Fibroblast of lung (primary cell): Measurements from ENCODE around the gene EIF4A3. TPM values are rescaled to one million over a fixed set of nuclear protein-coding genes. Genes with fewer than 3 reads are reported as not detected.

ENCODE experiments used
- DNase-seq, 2 donors: peaks; one replicate each; pipeline versions ENCODE4 v3.0.0 to v3.0.0-alpha.2; 2010; ENCODE audit warnings: low read depth in 2 of 2
- H2AFZ ChIP-seq: 2 replicates; pipeline ENCODE4 v1.5.1; 2012; ENCODE audit warnings: low read length, control low read depth, inconsistent platforms
- H3K27ac ChIP-seq: 2 replicates; pipeline ENCODE4 v1.5.1; 2011; ENCODE audit warnings: low read length, control low read depth; ENCODE audit not compliant: insufficient read depth
- H3K27me3 ChIP-seq: 2 replicates; pipeline ENCODE4 v1.5.1; 2011; ENCODE audit warnings: mild to moderate bottlenecking, low read length; ENCODE audit not compliant: control insufficient read depth, insufficient read depth
- H3K36me3 ChIP-seq: 2 replicates; pipeline ENCODE4 v1.5.1; 2011; ENCODE audit warnings: low read length; ENCODE audit not compliant: control insufficient read depth, insufficient read depth
- H3K4me1 ChIP-seq: 2 replicates; pipeline ENCODE4 v1.5.1; 2011; ENCODE audit warnings: low read length; ENCODE audit not compliant: control insufficient read depth, insufficient read depth; ENCODE audit errors: extremely low read depth
- H3K4me2 ChIP-seq: 2 replicates; pipeline ENCODE4 v1.5.1; 2011; ENCODE audit warnings: low read length, control low read depth; ENCODE audit not compliant: insufficient read depth; ENCODE audit errors: extremely low read depth
- H3K4me3 ChIP-seq, 4 experiments: fragments of 200-600 bp in 1 of 4; sonication (generic) in 1 of 4; replicated peaks in 1 of 4; 2 replicates each; pipeline ENCODE4 v1.5.1; 2011 to 2016; ENCODE audit warnings: low read length in 4 of 4, low read depth in 3 of 4, mild to moderate bottlenecking in 3 of 4, control low read depth in 2 of 4, inconsistent platforms in 1 of 4, mixed read lengths in 1 of 4; ENCODE audit not compliant: insufficient read depth in 1 of 4; ENCODE audit errors: control extremely low read depth in 1 of 4
- H3K79me2 ChIP-seq: 2 replicates; pipeline ENCODE4 v1.5.1; 2012; ENCODE audit warnings: mild to moderate bottlenecking, low read length, inconsistent platforms; ENCODE audit not compliant: control insufficient read depth, insufficient read depth
- H3K9ac ChIP-seq: 2 replicates; pipeline ENCODE4 v1.5.1; 2011; ENCODE audit warnings: mild to moderate bottlenecking, low read length, control low read depth; ENCODE audit not compliant: insufficient read depth
- H3K9me3 ChIP-seq: 2 replicates; pipeline ENCODE4 v1.5.1; 2012; ENCODE audit warnings: low read depth, low read length; ENCODE audit not compliant: control insufficient read depth, insufficient read depth
- H4K20me1 ChIP-seq: 2 replicates; pipeline ENCODE4 v1.5.1; 2011; ENCODE audit warnings: low read length; ENCODE audit not compliant: control insufficient read depth, insufficient read depth; ENCODE audit errors: extremely low read depth
- EZH2 ChIP-seq: IDR thresholded peaks from 2 replicates; pipeline ENCODE4 v1.5.1; 2012; ENCODE audit warnings: low read length, control low read depth, mild to moderate bottlenecking; ENCODE audit errors: missing control alignments
- polyA plus RNA-seq, 2 donors: library from polyadenylated mRNA; depleted of rRNA in 1 of 2; stranded (reverse) in 1 of 2; unstranded in 1 of 2; fragments of >200 nt; gene quantifications; 2 replicates each; pipeline ENCODE4 v1.2.1, GENCODE V29; 2011 to 2012; ENCODE audit warnings: missing spikeins in 1 of 2
- total RNA-seq: library from RNA; depleted of rRNA; stranded (reverse); fragments of >200 nt; gene quantifications from 2 replicates; pipeline ENCODE4 v1.2.1, GENCODE V29; 2014
- TF ChIP-seq, protein P1 (sequence below), 2 donors: IDR thresholded peaks in 1 of 2; conservative IDR thresholded peaks in 1 of 2; 1 replicate in 1 of 2; 2 replicates in 1 of 2; pipeline ENCODE4 v1.5.1; 2011 to 2012; ENCODE audit warnings: low read length in 2 of 2, control low read depth in 1 of 2, inconsistent platforms in 1 of 2, low read depth in 1 of 2, mild to moderate bottlenecking in 1 of 2

EIF4A3 gene
- total and polyA plus RNA-seq, 2 donors (not counting 1 experiment from before 2014, with no cell fraction given), result 73.2 to 110 TPM

DNA sequence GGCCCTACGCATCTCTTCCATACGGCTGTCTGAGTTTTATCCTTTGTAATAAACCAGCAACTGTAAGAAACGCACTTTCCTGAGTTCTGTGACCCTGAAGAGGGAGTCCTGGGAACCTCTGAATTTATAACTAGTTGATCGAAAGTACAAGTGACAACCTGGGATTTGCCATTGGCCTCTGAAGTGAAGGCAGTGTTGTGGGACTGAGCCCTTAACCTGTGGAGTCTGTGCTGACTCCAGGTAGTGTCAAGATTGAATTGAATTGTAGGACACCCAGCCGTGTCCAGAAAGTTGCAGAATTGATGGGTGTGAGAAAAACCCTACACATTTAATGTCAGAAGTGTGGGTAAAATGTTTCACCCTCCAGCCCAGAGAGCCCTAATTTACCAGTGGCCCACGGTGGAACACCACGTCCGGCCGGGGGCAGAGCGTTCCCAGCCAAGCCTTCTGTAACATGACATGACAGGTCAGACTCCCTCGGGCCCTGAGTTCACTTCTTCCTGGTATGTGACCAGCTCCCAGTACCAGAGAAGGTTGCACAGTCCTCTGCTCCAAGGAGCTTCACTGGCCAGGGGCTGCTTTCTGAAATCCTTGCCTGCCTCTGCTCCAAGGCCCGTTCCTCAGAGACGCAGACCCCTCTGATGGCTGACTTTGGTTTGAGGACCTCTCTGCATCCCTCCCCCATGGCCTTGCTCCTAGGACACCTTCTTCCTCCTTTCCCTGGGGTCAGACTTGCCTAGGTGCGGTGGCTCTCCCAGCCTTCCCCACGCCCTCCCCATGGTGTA is 44.1 kb downstream of the EIF4A3 start:
- no peaks in the 10 kb centered on the region for H3K36me3 ChIP-seq
- no peaks in the 10 kb centered on the region for H4K20me1 ChIP-seq
- TF ChIP-seq EZH2, result no peak
- TF ChIP-seq, protein P1, sequence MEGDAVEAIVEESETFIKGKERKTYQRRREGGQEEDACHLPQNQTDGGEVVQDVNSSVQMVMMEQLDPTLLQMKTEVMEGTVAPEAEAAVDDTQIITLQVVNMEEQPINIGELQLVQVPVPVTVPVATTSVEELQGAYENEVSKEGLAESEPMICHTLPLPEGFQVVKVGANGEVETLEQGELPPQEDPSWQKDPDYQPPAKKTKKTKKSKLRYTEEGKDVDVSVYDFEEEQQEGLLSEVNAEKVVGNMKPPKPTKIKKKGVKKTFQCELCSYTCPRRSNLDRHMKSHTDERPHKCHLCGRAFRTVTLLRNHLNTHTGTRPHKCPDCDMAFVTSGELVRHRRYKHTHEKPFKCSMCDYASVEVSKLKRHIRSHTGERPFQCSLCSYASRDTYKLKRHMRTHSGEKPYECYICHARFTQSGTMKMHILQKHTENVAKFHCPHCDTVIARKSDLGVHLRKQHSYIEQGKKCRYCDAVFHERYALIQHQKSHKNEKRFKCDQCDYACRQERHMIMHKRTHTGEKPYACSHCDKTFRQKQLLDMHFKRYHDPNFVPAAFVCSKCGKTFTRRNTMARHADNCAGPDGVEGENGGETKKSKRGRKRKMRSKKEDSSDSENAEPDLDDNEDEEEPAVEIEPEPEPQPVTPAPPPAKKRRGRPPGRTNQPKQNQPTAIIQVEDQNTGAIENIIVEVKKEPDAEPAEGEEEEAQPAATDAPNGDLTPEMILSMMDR (conservative IDR thresholded peaks at IDR 0.05 in 1 of 2, IDR thresholded peaks at IDR 0.05 in 1 of 2; ENCODE audit: low read depth in 1 of 2, low read length in 2 of 2), result no peak
- no peak for DNase-seq
- H3K27ac ChIP-seq, result no peak overlapping the region
- no peaks in the 10 kb centered on the region for H3K27me3 ChIP-seq
- no peaks in the 10 kb centered on the region for H3K4me1 ChIP-seq
- H3K79me2 ChIP-seq, result peaks cover 2% of the 10 kb centered on the region
- peak overlapping the region; percentile 97 for H3K4me2 ChIP-seq
- no peak overlapping the region for H2AFZ ChIP-seq
- peak overlapping the region in 2 of 4 experiments; percentile 86 to 88 for H3K4me3 ChIP-seq
- H3K9ac ChIP-seq, result no peak overlapping the region
- no peaks in the 10 kb centered on the region for H3K9me3 ChIP-seq

DNA sequence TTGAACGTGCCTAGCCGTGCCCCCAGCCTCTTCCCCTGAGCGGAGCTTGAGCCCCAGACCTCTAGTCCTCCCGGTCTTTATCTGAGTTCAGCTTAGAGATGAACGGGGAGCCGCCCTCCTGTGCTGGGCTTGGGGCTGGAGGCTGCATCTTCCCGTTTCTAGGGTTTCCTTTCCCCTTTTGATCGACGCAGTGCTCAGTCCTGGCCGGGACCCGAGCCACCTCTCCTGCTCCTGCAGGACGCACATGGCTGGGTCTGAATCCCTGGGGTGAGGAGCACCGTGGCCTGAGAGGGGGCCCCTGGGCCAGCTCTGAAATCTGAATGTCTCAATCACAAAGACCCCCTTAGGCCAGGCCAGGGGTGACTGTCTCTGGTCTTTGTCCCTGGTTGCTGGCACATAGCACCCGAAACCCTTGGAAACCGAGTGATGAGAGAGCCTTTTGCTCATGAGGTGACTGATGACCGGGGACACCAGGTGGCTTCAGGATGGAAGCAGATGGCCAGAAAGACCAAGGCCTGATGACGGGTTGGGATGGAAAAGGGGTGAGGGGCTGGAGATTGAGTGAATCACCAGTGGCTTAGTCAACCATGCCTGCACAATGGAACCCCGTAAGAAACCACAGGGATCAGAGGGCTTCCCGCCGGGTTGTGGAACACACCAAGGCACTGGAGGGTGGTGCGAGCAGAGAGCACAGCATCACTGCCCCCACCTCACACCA is 44.8 kb downstream of the EIF4A3 start:
- Histone ChIP-seq H4K20me1 (no peaks in the 10 kb centered on the region), H2AFZ (peak overlapping the region; percentile 95), H3K9me3 (no peaks in the 10 kb centered on the region), H3K4me2 (peak overlapping the region; percentile 97), H3K4me3 (peak overlapping the region; percentile 86 to 93 (median 88)), H3K9ac (peak overlapping the region; percentile 83), H3K79me2 (peaks cover 2% of the 10 kb centered on the region), H3K27ac (peak overlapping the region; percentile 52), H3K27me3 (no peaks in the 10 kb centered on the region), H3K36me3 (no peaks in the 10 kb centered on the region), H3K4me1 (no peaks in the 10 kb centered on the region)
- TF ChIP-seq, protein P1 (conservative IDR thresholded peaks at IDR 0.05 in 1 of 2, IDR thresholded peaks at IDR 0.05 in 1 of 2; ENCODE audit: low read depth in 1 of 2, low read length in 2 of 2), result no peak
- no peak for TF ChIP-seq EZH2
- DNase-seq, result peak; percentile 33 to 54
